K562 (cell line): ENCODE data around the gene PNPO. TPM values are rescaled to one million over a fixed set of nuclear protein-coding genes. Genes with fewer than 3 reads are reported as not detected.

Experiments used
- ATAC-seq: fragments of 200-7000 bp; cut with Tn5 transposase; 3 replicates; pipeline ENCODE4 v1.9.1; 2020; ENCODE audit warnings: moderate library complexity
- BruUV-seq: library from RNA; stranded (reverse); fragments of 400-500 nt; replicated peaks from 2 replicates; lab custom pipeline; 2021; lab: Mats Ljungman, UMichigan
- CTCF ChIA-PET: fragments of 300-600 bp; formaldehyde crosslinking; extraction: SDS; loops from one replicate; lab custom pipeline; 2021; ENCODE audit warnings: low intra/inter-chr PET ratio; lab: Yijun Ruan, JAX
- POLR2A ChIA-PET: fragments of 300-600, 350-650 bp; sonication (Branson Sonifier 250); formaldehyde crosslinking; extraction: SDS; loops from one replicate; lab custom pipeline; 2021; ENCODE audit warnings: antibody characterized with exemption, inconsistent platforms; lab: Yijun Ruan, JAX
- DNase-seq, 4 experiments: peaks; one replicate each; pipeline versions ENCODE4 v3.0.0 to v3.0.0-alpha.2; 2011 to 2018; ENCODE audit warnings: low spot score in 3 of 4, mixed read lengths in 3 of 4; ENCODE audit errors: extremely low read depth in 1 of 4
- FAIRE-seq: peaks from 2 replicates; lab custom pipeline; 2011; peaks lifted over from hg19 to GRCh38; lab: Jason Lieb, UNC
- H2AFZ ChIP-seq: 2 replicates; pipeline ENCODE4 v1.6.0; 2011; ENCODE audit warnings: low read depth, low read length, control low read depth, inconsistent platforms
- H3K27ac ChIP-seq: fragments of 200-600 bp; 3 replicates; pipeline ENCODE4 v1.8.0; 2011; ENCODE audit warnings: low read depth, mild to moderate bottlenecking, control low read depth, inconsistent platforms, low read length, moderate library complexity, mixed read lengths; ENCODE audit errors: extremely low read depth
- H3K27me3 ChIP-seq, 2 experiments: fragments of 300-600 bp in 1 of 2; 2 replicates in 1 of 2; 3 replicates in 1 of 2; pipeline versions ENCODE4 v1.6.0 to v1.8.0; 2011; ENCODE audit warnings: inconsistent platforms in 2 of 2, low read length in 2 of 2, mild to moderate bottlenecking in 1 of 2, mixed read lengths in 1 of 2, moderate library complexity in 1 of 2; ENCODE audit not compliant: control insufficient read depth in 2 of 2, insufficient read depth in 2 of 2
- H3K36me3 ChIP-seq: fragments of 300-600 bp; 3 replicates; pipeline ENCODE4 v1.8.0; 2011; ENCODE audit warnings: mild to moderate bottlenecking, low read length, inconsistent platforms; ENCODE audit not compliant: control insufficient read depth, insufficient read depth
- H3K4me1 ChIP-seq, 2 experiments: fragments of 200-600 bp in 1 of 2; replicated peaks in 1 of 2; 2 replicates in 1 of 2; 3 replicates in 1 of 2; pipeline versions ENCODE4 v1.5.1 to v1.8.0; 2011; ENCODE audit warnings: inconsistent platforms in 2 of 2, low read length in 2 of 2, mild to moderate bottlenecking in 1 of 2, mixed read lengths in 1 of 2, moderate library complexity in 1 of 2; ENCODE audit not compliant: control insufficient read depth in 2 of 2, insufficient read depth in 2 of 2
- H3K4me2 ChIP-seq: 2 replicates; pipeline ENCODE4 v1.6.1; 2011; ENCODE audit warnings: low read length, control low read depth, inconsistent platforms, mixed read lengths; ENCODE audit not compliant: insufficient read depth
- H3K4me3 ChIP-seq: fragments of 200-600 bp; sonication (generic), shearing (Covaris generic); 2 replicates; pipeline ENCODE4 v1.5.1; 2016; ENCODE audit warnings: control low read depth, inconsistent platforms
- H3K79me2 ChIP-seq: fragments of 200-600 bp; 3 replicates; pipeline ENCODE4 v1.8.0; 2011; ENCODE audit warnings: low read length, inconsistent platforms; ENCODE audit not compliant: control insufficient read depth, insufficient read depth
- H3K9ac ChIP-seq, 2 experiments: 2 replicates each; pipeline versions ENCODE4 v1.6.0 to v1.6.1; 2011; ENCODE audit warnings: low read depth in 2 of 2, low read length in 2 of 2, control low read depth in 1 of 2, inconsistent platforms in 1 of 2, mild to moderate bottlenecking in 1 of 2, mixed read lengths in 1 of 2; ENCODE audit not compliant: insufficient read depth in 1 of 2
- H3K9me1 ChIP-seq: one replicate; pipeline ENCODE4 v1.6.0; 2011; ENCODE audit warnings: inconsistent platforms, mild to moderate bottlenecking, low read length, moderate library complexity; ENCODE audit not compliant: control insufficient read depth, insufficient read depth
- H3K9me3 ChIP-seq: replicated peaks from 2 replicates; pipeline ENCODE4 v1.5.1; 2011; ENCODE audit warnings: low read depth, low read length, inconsistent platforms; ENCODE audit not compliant: control insufficient read depth, insufficient read depth
- H4K20me1 ChIP-seq: replicated peaks from 2 replicates; pipeline ENCODE4 v1.6.1; 2011; ENCODE audit warnings: low read length, inconsistent platforms, mixed read lengths; ENCODE audit not compliant: control insufficient read depth, insufficient read depth
- MYC ChIP-seq, 2 experiments: fragments of 250-450 bp in 1 of 2; sonication (Bioruptor Pico) in 1 of 2; IDR thresholded peaks; 2 replicates each; pipeline versions ENCODE4 v1.5.1 to v1.6.1; 2012 to 2021; ENCODE audit warnings: low read depth in 2 of 2, borderline replicate concordance in 1 of 2, improper control_type of control experiment in 1 of 2, low read length in 1 of 2, mild to moderate bottlenecking in 1 of 2, moderate library complexity in 1 of 2
- RBFOX2 ChIP-seq: fragments of 200-400 bp; formaldehyde crosslinking; IDR thresholded peaks from 2 replicates; pipeline ENCODE4 v1.6.1; 2017; ENCODE audit warnings: low read depth, mild to moderate bottlenecking, low read length, moderate library complexity
- ZBTB12 ChIP-seq: fragments of 250-450 bp; sonication (Bioruptor Pico); IDR thresholded peaks from 2 replicates; pipeline ENCODE4 v1.4.0; 2020
- WGBS: fragments of 100-300 bp; shearing (Covaris generic); methylation state at CpG from one replicate; pipeline ENCODE4 v1.1.6; 2016; ENCODE audit warnings: low coverage, mixed read lengths; ENCODE audit not compliant: insufficient coverage; ENCODE audit errors: missing lambda C conversion rate; 5-methylcytosine and 5-hydroxymethylcytosine counted together
- in situ Hi-C: fragments of 300-500 bp; cut with MboI; formaldehyde crosslinking; loops from 4 replicates; pipeline ENCODE4 v1.15.0; 2018; ENCODE audit warnings: inconsistent platforms, mixed read lengths
- intact Hi-C: fragments of 100-400 bp; cut with micrococcal nuclease; formaldehyde crosslinking; loops from 2 replicates; pipeline ENCODE4 v1.14.2; 2022
- polyA plus RNA-seq, 8 experiments: library from polyadenylated mRNA; depleted of rRNA in 4 of 8; stranded (reverse) in 5 of 8; unstranded in 3 of 8; fragments of >200 nt; fragmentation: Nextera tagmentation in 2 of 8; fragmentation: Illumina TruSeq in 1 of 8; extraction: Ambion mirVana in 2 of 8; extraction: Trizol in 1 of 8; gene quantifications; 2 replicates each; pipeline versions ENCODE4 v1.2.1 to v1.2.3, GENCODE V29; 2011 to 2014; ENCODE audit warnings: inconsistent platforms in 1 of 8, missing spikeins in 1 of 8
- total RNA-seq, 7 experiments: library from RNA; depleted of rRNA in 6 of 7; stranded (reverse); fragments of >200 nt in 6 of 7; fragmentation: Illumina TruSeq in 2 of 7; extraction: Trizol in 2 of 7; gene quantifications; 2 replicates each; pipeline versions ENCODE4 v1.2.1 to v1.2.3, GENCODE V29; 2011 to 2021; ENCODE audit warnings: low replicate concordance in 1 of 7

The PNPO gene
- total and polyA plus RNA-seq, 9 of the 15 experiments (the other 6 are each of a cell fraction or from before 2014, with no cell fraction given) = 16.6 to 39.0 (median 27.4) TPM

- FAIRE-seq (no peak), ATAC-seq (no peak), DNase-seq (no peak)
- no peak overlapping the region for H3K27ac ChIP-seq
- H2AFZ ChIP-seq = no peak overlapping the region
- no peaks in the 10 kb centered on the region for H3K9me3 ChIP-seq
- H3K36me3 ChIP-seq = peaks cover 59% of the 10 kb centered on the region
- peaks cover 20 to 28% of the 10 kb centered on the region in 2 experiments; a peak in 4 of 5 replicates for H3K4me1 ChIP-seq
- no TSS peak for BruUV-seq
- no peaks in the 10 kb centered on the region for H3K27me3 ChIP-seq
- no peak overlapping the region for H3K4me2 ChIP-seq
- 97% methylated on average over 8 of the region's 8 CpGs for WGBS
- H3K9me1 ChIP-seq = no peaks in the 10 kb centered on the region
- in situ Hi-C loops = no loop called here
- H3K4me3 ChIP-seq = no peak overlapping the region
- ChIA-PET POLR2A (no interaction called here), CTCF (no interaction called here)
- H3K9ac ChIP-seq = no peak overlapping the region
- no peaks in the 10 kb centered on the region for H4K20me1 ChIP-seq
- peaks cover 19% of the 10 kb centered on the region for H3K79me2 ChIP-seq
- TF ChIP-seq ZBTB12 (CRISPR knock-in tag) = no peak
- TF ChIP-seq, all 486 proteins: peak for 0
- intact Hi-C loops = no loop called here
These were observed 32.2 kb downstream of the PNPO start for GRCh38 chr17:47973541-47973940.

- no peak overlapping the region for H2AFZ ChIP-seq
- no peaks in the 10 kb centered on the region for H3K9me1 ChIP-seq
- 87% methylated on average over 15 of the region's 15 CpGs for WGBS
- peaks cover 19% of the 10 kb centered on the region for H3K79me2 ChIP-seq
- ChIA-PET CTCF (no interaction called here), POLR2A (interaction anchor here (1.2 kb wide), 1 partner anchor 28 kb away, joined by 3 read pairs; no protein-coding TSS in a partner anchor)
- no TSS peak for BruUV-seq
- H3K4me3 ChIP-seq = no peak overlapping the region
- no peak overlapping the region for H3K27ac ChIP-seq
- intact Hi-C loops = no loop called here
- no peaks in the 10 kb centered on the region for H3K9me3 ChIP-seq
- in situ Hi-C loops = no loop called here
- H3K4me1 ChIP-seq = peaks cover 22% of the 10 kb centered on the region in 2 experiments
- H3K9ac ChIP-seq = no peak overlapping the region
- H3K27me3 ChIP-seq = no peaks in the 10 kb centered on the region
- TF ChIP-seq MYC (IDR thresholded peaks at IDR 0.05; ENCODE audit: low read depth, low read length) = no peak
- TF ChIP-seq MYC (CRISPR knock-in tag; IDR thresholded peaks at IDR 0.05; ENCODE audit: borderline replicate concordance, low read depth) = no peak
- TF ChIP-seq RBFOX2 = 0 out of 2 replicates have a peak, but pooled peaks have one; percentile 16
- TF ChIP-seq, all 486 proteins: peak for 1
- H3K36me3 ChIP-seq = peaks cover 76% of the 10 kb centered on the region
- no peak for ATAC-seq
- H4K20me1 ChIP-seq = no peaks in the 10 kb centered on the region
- DNase-seq = no peak
- FAIRE-seq = no peak
- no peak overlapping the region for H3K4me2 ChIP-seq
These were observed 33.9 kb downstream of the PNPO start for GRCh38 chr17:47975189-47975822.
